NT2/D1 (cell line): Measurements from ENCODE around the gene ST6GAL2.

ENCODE experiments used
- SUZ12 ChIP-seq: IDR thresholded peaks from 2 replicates; pipeline ENCODE4 v1.6.1; 2011; ENCODE audit not compliant: insufficient read length, insufficient read depth; ENCODE audit errors: extremely low read depth
- YY1 ChIP-seq: IDR thresholded peaks from 2 replicates; pipeline ENCODE4 v1.6.1; 2011; ENCODE audit not compliant: insufficient read length, insufficient read depth
- ZNF274 ChIP-seq: IDR thresholded peaks from 2 replicates; pipeline ENCODE4 v1.6.1; 2011; ENCODE audit warnings: mild to moderate bottlenecking, low read depth, low read length

- TF ChIP-seq ZNF274: no peak
- TF ChIP-seq SUZ12: no peak
- TF ChIP-seq YY1: no peak
These were observed 73.1 kb downstream of the ST6GAL2 start for GRCh38 chr2:106812841-106813240.
